IMR-90 (cell line): Measurements from ENCODE around the gene YPEL5. TPM values are rescaled to one million over a fixed set of nuclear protein-coding genes. Genes with fewer than 3 reads are reported as not detected.

ENCODE experiments used
- ATAC-seq: fragments of 200-7000 bp; cut with Tn5 transposase; 2 replicates; pipeline ENCODE4 v1.9.1; 2020; ENCODE audit warnings: low read depth, mild to moderate bottlenecking, moderate library complexity
- BruUV-seq: library from RNA; stranded (reverse); fragments of 400-500 nt; replicated peaks from 2 replicates; lab custom pipeline; 2021; lab: Mats Ljungman, UMichigan
- CTCF ChIA-PET: fragments of 300-600 bp; formaldehyde crosslinking; extraction: SDS; loops from one replicate; lab custom pipeline; 2021; ENCODE audit warnings: antibody characterized with exemption; lab: Yijun Ruan, JAX
- POLR2A ChIA-PET: fragments of 300-600 bp; sonication (Branson Sonifier 250); formaldehyde crosslinking; loops from one replicate; lab custom pipeline; 2022; ENCODE audit warnings: antibody characterized with exemption; ENCODE audit not compliant: unreplicated experiment; lab: Charles Lee
- DNase-seq: peaks from one replicate; pipeline ENCODE4 v3.0.0; 2013
- H2AFZ ChIP-seq: replicated peaks from 2 replicates; pipeline ENCODE3; 2013; ENCODE audit warnings: low read length, mild to moderate bottlenecking; ENCODE audit not compliant: poor library complexity
- H2AK5ac ChIP-seq: 2 replicates; pipeline ENCODE4 v1.6.1; 2013; ENCODE audit warnings: low read depth, low read length, inconsistent platforms
- H2AK9ac ChIP-seq: replicated peaks from 2 replicates; pipeline ENCODE3; 2013; ENCODE audit warnings: mild to moderate bottlenecking, low read depth, low read length, moderate library complexity; ENCODE audit not compliant: poor library complexity
- H2BK120ac ChIP-seq: 2 replicates; pipeline ENCODE4 v1.6.1; 2013; ENCODE audit warnings: low read depth, low read length, inconsistent platforms
- H2BK15ac ChIP-seq: 3 replicates; pipeline ENCODE4 v1.6.1; 2013; ENCODE audit warnings: low read depth, low read length, inconsistent platforms
- H2BK20ac ChIP-seq: 2 replicates; pipeline ENCODE4 v1.6.1; 2013; ENCODE audit warnings: low read depth, mild to moderate bottlenecking, inconsistent platforms, low read length, moderate library complexity
- H2BK5ac ChIP-seq: 2 replicates; pipeline ENCODE4 v1.6.1; 2013; ENCODE audit warnings: mild to moderate bottlenecking, low read depth, low read length, inconsistent platforms; ENCODE audit not compliant: poor library complexity, severe bottlenecking
- H3K14ac ChIP-seq: replicated peaks from 2 replicates; pipeline ENCODE4 v1.6.1; 2013; ENCODE audit warnings: low read depth, low read length, inconsistent platforms
- H3K18ac ChIP-seq: 2 replicates; pipeline ENCODE4 v1.6.1; 2013; ENCODE audit warnings: low read depth, low read length, control low read depth
- H3K23ac ChIP-seq: 2 replicates; pipeline ENCODE4 v1.6.1; 2013; ENCODE audit warnings: low read depth, low read length, inconsistent platforms
- H3K27ac ChIP-seq: 2 replicates; pipeline ENCODE4 v1.5.1; 2013; ENCODE audit warnings: mild to moderate bottlenecking, control low read depth, low read length; ENCODE audit not compliant: insufficient read depth
- H3K27me3 ChIP-seq: 2 replicates; pipeline ENCODE4 v1.6.1; 2013; ENCODE audit warnings: low read length; ENCODE audit not compliant: control insufficient read depth, insufficient read depth
- H3K36me3 ChIP-seq: 2 replicates; pipeline ENCODE4 v1.6.1; 2013; ENCODE audit warnings: low read length, mixed read lengths; ENCODE audit not compliant: control insufficient read depth, insufficient read depth
- H3K4ac ChIP-seq: 2 replicates; pipeline ENCODE4 v1.6.1; 2013; ENCODE audit warnings: low read depth, low read length, inconsistent platforms
- H3K4me1 ChIP-seq: 2 replicates; pipeline ENCODE4 v1.6.1; 2013; ENCODE audit warnings: low read length, mixed read lengths; ENCODE audit not compliant: control insufficient read depth, insufficient read depth
- H3K4me2 ChIP-seq: 2 replicates; pipeline ENCODE4 v1.6.1; 2013; ENCODE audit warnings: low read depth, mild to moderate bottlenecking, control low read depth, low read length, moderate library complexity
- H3K4me3 ChIP-seq: 2 replicates; pipeline ENCODE4 v1.5.1; 2013; ENCODE audit warnings: low read depth, mild to moderate bottlenecking, control low read depth, low read length, moderate library complexity; ENCODE audit not compliant: insufficient read depth
- H3K56ac ChIP-seq: 2 replicates; pipeline ENCODE4 v1.6.1; 2013; ENCODE audit warnings: low read length, inconsistent platforms; ENCODE audit not compliant: insufficient read depth; ENCODE audit errors: extremely low read depth
- H3K79me1 ChIP-seq, 2 experiments: 2 replicates each; pipeline ENCODE4 v1.6.1; 2013; ENCODE audit warnings: low read length in 2 of 2, inconsistent platforms in 1 of 2, low read depth in 1 of 2
- H3K9ac ChIP-seq: 2 replicates; pipeline ENCODE4 v1.6.1; 2013; ENCODE audit warnings: low read depth, low read length, control low read depth
- H3K9me1 ChIP-seq: 2 replicates; pipeline ENCODE4 v1.6.1; 2013; ENCODE audit warnings: low read length, inconsistent platforms; ENCODE audit not compliant: insufficient read depth
- H3K9me3 ChIP-seq: 2 replicates; pipeline ENCODE4 v1.6.1; 2013; ENCODE audit warnings: low read length; ENCODE audit not compliant: control insufficient read depth, insufficient read depth
- H4K20me1 ChIP-seq: 2 replicates; pipeline ENCODE4 v1.6.1; 2013; ENCODE audit warnings: low read length, inconsistent platforms; ENCODE audit not compliant: insufficient read depth
- H4K5ac ChIP-seq: 2 replicates; pipeline ENCODE4 v1.6.1; 2013; ENCODE audit warnings: mild to moderate bottlenecking, low read depth, low read length, control low read depth
- H4K8ac ChIP-seq, 2 experiments: 2 replicates each; pipeline ENCODE4 v1.6.1; 2013; ENCODE audit warnings: low read depth in 2 of 2, low read length in 2 of 2, control low read depth in 1 of 2, inconsistent platforms in 1 of 2
- H4K91ac ChIP-seq: 2 replicates; pipeline ENCODE4 v1.6.1; 2013; ENCODE audit warnings: low read depth, low read length, inconsistent platforms; ENCODE audit not compliant: insufficient read depth
- BHLHE40 ChIP-seq: fragments of 150-350 bp; IDR thresholded peaks from 2 replicates; pipeline ENCODE4 v1.6.1; 2016; ENCODE audit warnings: mild to moderate bottlenecking, low read depth, low read length
- CEBPB ChIP-seq: IDR thresholded peaks from 2 replicates; pipeline ENCODE4 v1.6.1; 2012; ENCODE audit warnings: low read depth, low read length, improper control_type of control experiment
- CHD1 ChIP-seq: IDR thresholded peaks from 2 replicates; pipeline ENCODE4 v1.6.1; 2012; ENCODE audit warnings: low read depth, low read length, improper control_type of control experiment
- CTCF ChIP-seq: conservative IDR thresholded peaks from 2 replicates; pipeline ENCODE4 v1.5.1; 2012; ENCODE audit warnings: mild to moderate bottlenecking, low read depth, low read length, improper control_type of control experiment
- FOS ChIP-seq: fragments of 150-350 bp; IDR thresholded peaks from 2 replicates; pipeline ENCODE4 v1.6.1; 2016; ENCODE audit warnings: low read depth, low read length
- MAFK ChIP-seq: IDR thresholded peaks from 2 replicates; pipeline ENCODE4 v1.6.1; 2012; ENCODE audit warnings: low read depth, low read length, improper control_type of control experiment
- MAZ ChIP-seq: IDR thresholded peaks from 2 replicates; pipeline ENCODE4 v1.6.1; 2012; ENCODE audit warnings: low read depth, mild to moderate bottlenecking, low read length, improper control_type of control experiment, moderate library complexity, borderline replicate concordance
- MXI1 ChIP-seq: IDR thresholded peaks from 2 replicates; pipeline ENCODE4 v1.6.1; 2012; ENCODE audit warnings: low read depth, mild to moderate bottlenecking, low read length, moderate library complexity, borderline replicate concordance
- NFE2L2 ChIP-seq: fragments of 150-350 bp; IDR thresholded peaks from 2 replicates; pipeline ENCODE4 v1.6.1; 2016; ENCODE audit warnings: low read depth, mild to moderate bottlenecking, low read length
- POLR2A ChIP-seq: IDR thresholded peaks from 2 replicates; pipeline ENCODE4 v1.6.1; 2012; ENCODE audit warnings: mild to moderate bottlenecking, low read depth, low read length
- RAD21 ChIP-seq: IDR thresholded peaks from 2 replicates; pipeline ENCODE4 v1.6.1; 2012; ENCODE audit warnings: low read length, improper control_type of control experiment
- RCOR1 ChIP-seq: IDR thresholded peaks from 2 replicates; pipeline ENCODE4 v1.6.1; 2012; ENCODE audit warnings: mild to moderate bottlenecking, low read length, improper control_type of control experiment; ENCODE audit not compliant: insufficient replicate concordance
- RFX5 ChIP-seq: IDR thresholded peaks from 2 replicates; pipeline ENCODE4 v1.8.0; 2012; ENCODE audit warnings: low read depth, mild to moderate bottlenecking, low read length, moderate library complexity
- SMC3 ChIP-seq: fragments of 150-350 bp; IDR thresholded peaks from 2 replicates; pipeline ENCODE4 v1.6.1; 2016; ENCODE audit warnings: low read depth, mild to moderate bottlenecking, antibody characterized with exemption, low read length, moderate library complexity
- USF2 ChIP-seq: fragments of 150-350 bp; IDR thresholded peaks from 2 replicates; pipeline ENCODE4 v1.6.1; 2017; ENCODE audit warnings: mild to moderate bottlenecking, antibody characterized with exemption, low read length, low read depth
- WGBS, 2 experiments: methylation state at CpG; one replicate each; pipeline versions ENCODE4 v1.1.5 to v1.1.7; 2013; ENCODE audit warnings: missing lambda C conversion rate in 2 of 2; ENCODE audit not compliant: insufficient read length in 1 of 2; ENCODE audit errors: extremely low coverage in 2 of 2; 5-methylcytosine and 5-hydroxymethylcytosine counted together
- dilution Hi-C: fragments of 300-500 bp; cut with HindIII; formaldehyde crosslinking; loops from one replicate; pipeline ENCODE4 v1.14.3; 2018; ENCODE audit warnings: low sequenced_read_pairs; ENCODE audit not compliant: unreplicated experiment
- in situ Hi-C: fragments of 300-500 bp; cut with MboI; formaldehyde crosslinking; loops from 3 replicates; pipeline ENCODE4 v1.14.3; 2019; ENCODE audit warnings: low sequenced_read_pairs, inconsistent platforms, mixed read lengths
- intact Hi-C: fragments of 100-400 bp; cut with micrococcal nuclease; formaldehyde crosslinking; loops from 2 replicates; pipeline ENCODE4 v1.10.0; 2022
- polyA plus RNA-seq, 3 experiments: library from polyadenylated mRNA; depleted of rRNA; stranded (reverse); fragments of >200 nt; gene quantifications; 2 replicates each; pipeline ENCODE4 v1.2.3, GENCODE V29; 2012; ENCODE audit warnings: low replicate concordance in 1 of 3
- total RNA-seq: library from RNA; depleted of rRNA; stranded (reverse); fragments of >200 nt; gene quantifications from 2 replicates; pipeline ENCODE4 v1.2.3, GENCODE V29; 2012
- TF ChIP-seq, protein P1 (sequence below): fragments of 150-350 bp; IDR thresholded peaks from 2 replicates; pipeline ENCODE4 v1.6.1; 2016; ENCODE audit warnings: low read depth, mild to moderate bottlenecking, low read length, moderate library complexity, borderline replicate concordance

The YPEL5 gene
- total and polyA plus RNA-seq, 2 of the 4 experiments (the other 2 are of a cell fraction), result 40.7 to 62.6 TPM

DNA sequence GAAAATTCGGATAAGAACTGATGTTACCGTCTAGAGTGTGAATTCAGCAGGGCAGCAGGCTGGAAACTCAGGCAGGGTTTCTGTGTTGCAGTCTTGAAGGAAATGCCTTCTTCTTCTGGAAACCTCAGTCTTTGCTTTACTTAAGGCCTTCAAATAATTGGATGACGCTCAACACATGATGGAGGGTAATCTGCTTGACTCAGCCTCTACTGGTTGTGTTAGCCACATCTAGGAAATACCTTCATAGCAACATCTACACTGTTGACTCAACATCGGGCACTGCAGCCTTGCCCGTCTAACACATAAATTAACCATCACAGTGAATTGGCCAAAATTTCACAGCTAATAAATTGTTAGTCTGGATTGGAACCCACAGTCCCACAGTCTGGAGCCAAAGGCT, 37.2 kb downstream of the YPEL5 start:
- no peak overlapping the region for H3K9ac ChIP-seq
- no peak overlapping the region for H3K56ac ChIP-seq
- H3K4me1 ChIP-seq, result peaks cover 2% of the 10 kb centered on the region; the same call in 1 of the 2 replicates
- no peak for TF ChIP-seq RAD21
- TF ChIP-seq, protein P1, sequence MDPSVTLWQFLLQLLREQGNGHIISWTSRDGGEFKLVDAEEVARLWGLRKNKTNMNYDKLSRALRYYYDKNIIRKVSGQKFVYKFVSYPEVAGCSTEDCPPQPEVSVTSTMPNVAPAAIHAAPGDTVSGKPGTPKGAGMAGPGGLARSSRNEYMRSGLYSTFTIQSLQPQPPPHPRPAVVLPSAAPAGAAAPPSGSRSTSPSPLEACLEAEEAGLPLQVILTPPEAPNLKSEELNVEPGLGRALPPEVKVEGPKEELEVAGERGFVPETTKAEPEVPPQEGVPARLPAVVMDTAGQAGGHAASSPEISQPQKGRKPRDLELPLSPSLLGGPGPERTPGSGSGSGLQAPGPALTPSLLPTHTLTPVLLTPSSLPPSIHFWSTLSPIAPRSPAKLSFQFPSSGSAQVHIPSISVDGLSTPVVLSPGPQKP, result no peak
- TF ChIP-seq CTCF, result no peak
- TF ChIP-seq POLR2A, result no peak
- TF ChIP-seq RCOR1, result no peak
- no peak for TF ChIP-seq FOS
- TF ChIP-seq NFE2L2, result no peak
- TF ChIP-seq SMC3, result no peak
- no peak for TF ChIP-seq USF2
- no peak for TF ChIP-seq RFX5
- TF ChIP-seq MAFK, result no peak
- no peak for TF ChIP-seq MAZ
- TF ChIP-seq CHD1, result no peak
- TF ChIP-seq MXI1, result no peak
- no peak for TF ChIP-seq BHLHE40
- TF ChIP-seq CEBPB, result no peak
- no peak overlapping the region for H2AK5ac ChIP-seq
- ChIA-PET POLR2A (no interaction called here), CTCF (no interaction called here)
- H3K9me1 ChIP-seq, result no peaks in the 10 kb centered on the region
- H3K4me2 ChIP-seq, result no peak overlapping the region
- no peak overlapping the region for H3K23ac ChIP-seq
- H2BK15ac ChIP-seq, result no peak overlapping the region
- H2BK120ac ChIP-seq, result no peak overlapping the region
- H4K5ac ChIP-seq, result no peak overlapping the region
- BruUV-seq, result no TSS peak
- intact Hi-C loops, result no loop called here
- no peak overlapping the region for H2BK20ac ChIP-seq
- H2BK5ac ChIP-seq, result no peak overlapping the region
- H3K36me3 ChIP-seq, result no peaks in the 10 kb centered on the region
- H3K27me3 ChIP-seq, result peaks cover 11% of the 10 kb centered on the region
- H3K79me1 ChIP-seq, result no peaks in the 10 kb centered on the region
- H3K9me3 ChIP-seq, result no peaks in the 10 kb centered on the region
- no peak overlapping the region for H2AK9ac ChIP-seq
- dilution Hi-C loops, result no loop called here
- in situ Hi-C loops, result no loop called here
- no peak overlapping the region for H3K4me3 ChIP-seq
- H3K4ac ChIP-seq, result no peak overlapping the region
- H4K20me1 ChIP-seq, result no peaks in the 10 kb centered on the region
- H4K91ac ChIP-seq, result no peak overlapping the region
- H3K18ac ChIP-seq, result no peak overlapping the region
- H2AFZ ChIP-seq, result peak overlapping the region; percentile 49
- no peak overlapping the region for H3K27ac ChIP-seq
- H3K14ac ChIP-seq, result no peak overlapping the region
- WGBS, 2 experiments, result 83% methylated on average over 2 of the region's 5 CpGs; no CpG with 5 or more reads in 1 of the 2 experiments
- no peak overlapping the region for H4K8ac ChIP-seq
- DNase-seq (no peak), ATAC-seq (no peak)
